HUDEP-2 (cell line): Measurements from ENCODE around the gene RCAN3.
A peak's percentile ranks its signal among the peaks of the same experiment; 100 is the strongest.
"Not testable (repeated sequence)": the region's sequence is repeated elsewhere in the genome, so short reads cannot be mapped to it uniquely, and the experiment has no call there.

Experiments used
- DNase-seq, 76 experiments: peaks; one replicate each; lab custom pipeline; 2025; ENCODE audit not compliant: unreplicated experiment in 76 of 76; lab: John Stamatoyannopoulos, UW

The RCAN3 gene

DNA sequence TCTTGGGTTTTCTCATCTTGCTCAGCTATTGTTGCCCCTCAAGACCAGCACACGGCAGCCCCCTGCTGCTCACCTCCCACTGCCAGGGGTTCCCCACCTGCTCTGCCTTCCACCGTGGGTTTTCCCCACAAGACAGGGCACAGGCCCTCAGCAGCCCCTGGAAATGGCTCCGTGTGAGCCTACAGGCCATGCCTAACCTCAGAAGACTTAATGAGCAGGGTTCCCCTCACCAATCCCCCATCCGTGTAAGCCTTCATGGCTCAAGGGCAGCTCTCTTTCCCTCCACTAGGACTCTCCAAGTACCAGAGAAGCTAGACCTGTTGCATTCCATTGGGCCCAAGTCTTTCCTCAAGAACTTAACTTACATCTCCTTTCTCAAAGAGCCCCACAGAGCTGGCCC lies 18.4 kb upstream of the RCAN3 start:
- no peak for DNase-seq

DNA sequence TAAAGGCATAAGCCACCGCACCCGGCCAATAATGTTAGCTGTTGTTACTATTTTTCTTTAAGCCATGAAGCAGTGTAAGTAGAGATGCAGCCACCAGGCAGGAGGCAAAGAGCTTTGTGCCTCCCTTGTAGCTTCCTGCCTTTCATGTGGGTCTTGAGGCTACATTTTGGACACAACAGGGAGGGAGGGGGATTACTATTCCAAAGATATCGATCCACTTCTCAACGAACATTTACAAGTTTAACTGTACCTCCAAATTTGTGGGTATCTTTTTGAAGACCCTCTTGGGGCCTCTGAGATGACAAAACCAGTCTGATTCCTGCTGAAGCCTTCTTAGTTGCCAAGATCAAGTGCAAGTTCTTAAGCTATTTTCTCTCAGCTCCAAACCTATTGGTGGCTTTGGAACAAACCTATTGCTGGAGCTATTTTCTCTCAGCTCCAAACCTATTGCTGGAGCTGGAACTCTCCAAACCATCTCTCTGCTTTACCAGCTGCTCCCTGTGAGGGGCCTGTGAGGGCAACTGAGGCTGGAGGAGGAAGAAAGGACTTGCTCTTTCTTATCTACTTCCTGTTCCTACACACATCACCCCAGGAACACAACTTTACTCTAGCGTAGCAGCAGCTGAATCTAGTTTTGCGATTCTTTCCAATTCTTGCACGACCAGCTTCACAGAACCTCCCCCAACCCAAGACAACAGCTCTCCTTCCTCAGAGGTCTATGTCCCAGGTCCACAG lies 16.1 kb upstream of the RCAN3 start:
- no peak for DNase-seq

DNA sequence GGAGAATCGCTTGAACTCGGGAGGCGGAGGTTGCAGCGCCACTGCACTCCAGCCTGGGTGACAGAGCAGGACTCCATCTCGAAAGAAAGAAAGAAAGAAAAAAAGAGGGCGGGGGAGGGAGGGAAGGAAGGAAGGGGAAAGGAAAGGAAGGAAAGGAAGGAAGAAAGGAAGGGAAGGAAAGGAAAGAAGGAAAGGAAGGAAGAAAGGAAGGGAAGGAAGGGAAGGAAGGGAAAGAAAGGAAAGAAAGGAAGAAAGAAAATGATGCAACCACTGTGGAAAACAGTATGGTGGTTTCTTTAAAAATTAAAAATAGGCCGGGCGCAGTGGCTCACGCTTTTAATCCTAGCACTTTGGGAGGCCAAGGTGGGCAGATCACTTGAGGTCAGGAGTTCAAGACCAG lies 15.2 kb upstream of the RCAN3 start:
- no peak for DNase-seq

DNA sequence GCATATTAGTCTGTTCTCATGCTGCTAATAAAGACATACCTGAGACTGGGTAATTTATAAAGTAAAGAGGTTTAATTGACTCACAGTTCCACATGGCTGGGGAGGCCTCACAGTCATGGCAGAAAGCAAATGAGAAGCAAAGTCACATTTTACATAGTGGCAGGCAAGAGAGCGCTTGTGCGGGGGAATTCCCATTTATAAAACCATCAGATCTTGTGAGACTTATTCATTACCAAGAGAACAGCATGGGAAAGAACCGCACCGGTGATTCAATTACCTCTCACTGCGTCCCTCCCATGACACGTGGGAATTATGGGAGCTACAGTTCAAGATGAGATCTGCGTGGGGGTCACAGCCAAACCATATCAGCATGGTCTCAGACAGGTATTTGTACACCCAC lies 14.5 kb upstream of the RCAN3 start:
- DNase-seq: not testable (repeated sequence)

DNA sequence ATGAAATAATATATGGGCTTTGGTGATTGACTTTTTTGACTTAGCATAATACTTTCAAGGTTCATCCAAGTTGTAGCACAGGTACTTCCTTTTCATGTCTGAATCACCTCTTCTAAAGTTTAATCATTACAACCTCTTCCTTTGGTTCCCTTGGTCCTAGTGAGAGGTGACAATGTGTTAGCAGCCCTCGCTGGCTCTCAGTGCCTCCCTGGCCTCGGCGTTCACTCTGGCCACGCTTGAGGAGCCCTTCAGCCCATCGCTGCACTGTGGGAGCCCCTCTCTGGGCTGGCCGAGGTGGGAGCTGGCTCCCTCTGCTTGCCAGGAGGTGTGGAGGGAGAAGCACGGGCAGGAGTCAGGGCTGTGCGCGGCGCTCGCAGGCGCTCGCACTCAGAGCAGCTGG lies 13.0 kb upstream of the RCAN3 start:
- no peak for DNase-seq

DNA sequence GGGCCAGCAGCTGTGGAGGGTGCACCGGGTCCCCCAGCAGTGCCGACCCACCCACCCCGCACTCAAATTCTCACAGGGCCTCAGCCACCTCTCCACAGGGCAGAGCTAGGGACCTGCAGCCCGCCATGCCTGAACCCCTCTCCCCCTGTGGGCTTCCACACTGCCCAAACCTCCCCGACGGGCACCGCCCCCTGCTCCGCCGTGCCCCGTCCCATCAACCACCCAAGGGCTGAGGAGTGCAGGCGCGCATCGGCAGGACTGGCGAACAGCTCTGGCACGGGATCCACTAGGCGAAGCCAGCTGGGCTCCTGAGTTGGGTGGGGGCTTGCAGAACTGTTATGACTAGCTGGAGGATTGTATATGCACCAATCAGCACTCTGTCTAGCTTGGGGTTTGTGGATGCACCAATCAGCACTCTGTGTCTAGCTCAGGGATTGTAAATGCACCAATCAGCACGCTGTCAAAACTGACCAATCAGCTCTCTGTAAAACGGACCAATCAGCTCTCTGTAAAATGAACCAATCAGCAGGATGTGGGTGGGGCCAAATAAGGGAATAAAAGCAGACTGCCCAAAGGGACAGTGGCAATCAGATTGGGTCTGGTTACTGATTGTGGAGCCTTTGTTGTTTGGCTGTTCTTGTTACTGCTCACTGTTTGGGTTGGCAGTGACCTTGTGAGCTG lies 12.4 kb upstream of the RCAN3 start:
- no peak for DNase-seq

DNA sequence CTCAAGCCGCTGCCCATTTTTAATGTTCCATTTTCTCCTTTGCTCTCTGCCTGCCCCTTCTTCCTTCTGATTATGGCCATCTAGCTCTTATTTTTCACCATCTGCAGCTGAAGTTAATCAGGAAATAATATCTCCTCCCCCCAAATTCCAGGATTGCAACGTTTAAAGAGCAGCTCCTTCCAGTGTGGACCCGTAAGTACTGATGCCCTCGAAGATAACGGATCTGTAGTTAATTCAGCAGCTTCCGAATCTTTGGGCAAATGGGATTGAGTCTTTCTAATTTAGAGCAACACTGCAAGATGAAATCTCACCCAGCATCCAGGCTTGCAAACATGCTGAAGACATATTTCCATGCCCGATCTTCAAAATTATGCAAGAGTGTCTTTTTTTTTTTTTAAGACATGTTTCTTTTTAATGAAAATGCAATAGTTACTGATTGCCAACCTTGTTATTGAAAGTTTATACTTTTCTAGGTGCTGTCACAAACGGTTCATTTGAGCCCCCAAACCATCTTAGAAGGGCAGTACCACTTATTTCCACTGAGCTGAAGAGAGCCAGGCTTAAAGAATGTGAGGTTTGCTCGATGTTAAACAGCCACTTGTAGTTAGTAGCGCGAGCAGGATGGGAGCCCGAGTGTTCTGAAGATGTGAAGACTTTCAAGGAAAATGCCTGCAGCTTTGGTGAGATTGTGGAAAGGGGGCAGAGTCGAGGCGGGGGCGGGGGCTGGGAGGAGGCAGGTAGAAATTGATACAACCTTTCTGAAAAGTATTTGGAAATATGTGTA lies 10.9 kb upstream of the RCAN3 start:
- no peak for DNase-seq

DNA sequence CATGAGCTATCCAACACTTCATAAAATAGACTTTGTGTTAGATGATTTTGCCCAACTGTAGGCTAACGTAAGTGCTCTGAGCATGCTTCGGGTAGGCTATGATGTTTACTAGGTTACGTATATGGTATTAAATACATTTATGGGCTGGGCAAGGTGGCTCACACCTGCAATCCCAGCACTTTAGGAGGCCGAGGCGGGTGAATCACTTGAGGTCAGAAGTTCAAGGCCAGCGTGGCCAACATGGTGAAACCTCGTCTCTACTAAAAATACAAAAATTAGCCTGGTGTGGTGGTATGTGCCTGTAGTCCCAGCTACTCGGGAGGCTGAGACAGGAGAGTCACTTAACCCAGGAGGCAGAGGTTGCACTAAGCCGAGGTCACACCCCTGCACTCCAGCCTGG lies 9.7 kb upstream of the RCAN3 start:
- not testable (repeated sequence) for DNase-seq

DNA sequence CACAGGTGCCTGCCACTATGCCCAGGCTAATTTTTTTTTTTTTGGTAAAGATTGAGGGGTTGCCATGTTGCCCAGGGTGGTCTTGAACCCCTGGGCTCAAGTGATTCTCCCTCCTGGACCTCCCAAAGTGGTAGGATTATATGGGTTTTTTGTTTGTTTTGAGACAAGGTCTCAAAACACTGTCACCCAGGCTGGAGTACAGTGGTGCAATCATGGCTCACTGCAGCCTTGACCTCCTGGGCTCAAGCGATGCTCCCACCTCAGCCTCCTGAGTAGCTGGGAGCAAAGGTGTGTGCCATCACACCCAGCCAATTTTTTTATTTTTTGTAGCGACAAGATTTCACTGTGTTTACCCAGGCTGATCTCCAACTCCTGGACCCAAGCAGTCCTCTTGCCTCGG lies 8.9 kb upstream of the RCAN3 start:
- DNase-seq: no peak

DNA sequence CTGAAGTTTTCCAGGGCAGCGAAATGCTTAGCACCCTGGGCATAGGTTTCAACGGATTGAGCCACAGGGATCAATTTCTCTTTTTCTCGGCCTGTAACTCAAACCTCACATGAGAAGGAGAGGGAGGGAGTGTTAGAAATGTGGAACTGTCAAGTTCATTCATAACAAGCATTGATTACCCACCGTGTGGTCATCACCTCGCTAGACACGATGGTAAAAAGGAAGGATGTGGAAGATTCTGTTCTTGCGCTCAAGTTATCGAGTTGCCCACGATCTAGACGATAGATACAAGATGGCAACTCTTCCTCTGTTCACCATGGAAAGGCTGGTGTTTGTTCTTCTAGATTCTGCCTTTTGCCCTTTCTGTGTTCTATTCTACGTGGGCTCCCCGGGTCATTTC lies 4.0 kb upstream of the RCAN3 start:
- no peak for DNase-seq

DNA sequence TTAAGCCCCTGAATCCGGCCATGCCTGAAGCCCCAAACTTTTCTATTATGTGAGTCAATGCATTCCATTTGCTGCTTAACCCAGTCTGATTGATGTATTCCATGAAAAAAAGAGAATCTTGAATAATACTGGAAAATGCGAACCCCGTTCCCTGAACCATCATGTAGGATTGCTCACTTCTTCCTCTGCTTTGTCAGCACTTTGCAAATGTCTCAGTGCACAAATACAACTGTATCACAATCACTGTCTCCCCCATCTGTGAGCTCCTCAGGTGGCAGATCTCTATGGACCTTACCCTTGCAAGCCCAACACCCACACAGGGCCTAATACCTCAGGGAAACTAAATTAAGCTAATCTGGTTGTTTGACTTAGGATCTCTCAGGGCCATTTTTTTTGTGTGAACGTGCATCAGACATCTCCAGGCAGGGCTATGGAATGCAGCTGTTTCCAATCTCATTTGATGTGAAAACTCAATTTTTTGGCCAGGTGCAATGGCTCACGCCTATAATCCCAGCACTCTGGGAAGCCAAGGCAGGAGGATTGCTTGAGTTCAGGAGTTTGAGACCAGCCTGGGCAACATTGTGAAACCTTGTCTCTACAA lies 2.1 kb upstream of the RCAN3 start:
- DNase-seq: no peak

DNA sequence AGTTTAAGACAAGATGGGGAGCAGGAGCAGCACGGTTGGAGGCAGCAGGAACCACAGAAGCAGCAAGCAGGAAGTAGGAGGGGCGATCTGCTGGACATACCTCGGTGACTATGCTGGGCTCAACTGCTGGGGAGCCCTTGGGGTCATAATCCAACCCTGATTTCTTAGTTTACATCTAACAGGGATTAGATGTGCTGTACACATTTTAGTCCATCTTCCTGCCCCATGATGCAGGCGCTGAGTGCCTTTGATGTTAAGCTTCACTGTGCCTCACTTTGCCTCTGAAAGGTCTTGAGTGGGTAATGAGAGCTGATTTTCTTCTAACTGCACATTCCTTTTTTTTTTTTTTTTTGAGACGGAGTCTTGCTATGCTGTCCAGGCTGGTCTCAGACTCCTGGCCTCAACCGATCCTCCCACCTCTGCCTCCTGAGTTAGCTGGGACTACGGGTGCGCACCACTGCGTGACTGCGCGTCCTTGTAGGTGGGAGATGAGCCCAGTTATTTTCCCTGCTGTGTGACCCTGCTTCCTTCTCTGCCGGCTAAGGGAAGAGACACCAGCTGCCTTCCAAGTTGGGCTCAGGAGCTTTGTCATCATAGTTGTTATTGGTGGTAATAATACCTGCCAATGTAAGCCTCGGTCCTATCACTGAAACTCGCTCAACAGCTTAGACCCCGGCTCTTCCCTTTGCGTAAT lies 1.1 kb upstream of the RCAN3 start:
- peak in 1 of 76 experiments; percentile 3 for DNase-seq

DNA sequence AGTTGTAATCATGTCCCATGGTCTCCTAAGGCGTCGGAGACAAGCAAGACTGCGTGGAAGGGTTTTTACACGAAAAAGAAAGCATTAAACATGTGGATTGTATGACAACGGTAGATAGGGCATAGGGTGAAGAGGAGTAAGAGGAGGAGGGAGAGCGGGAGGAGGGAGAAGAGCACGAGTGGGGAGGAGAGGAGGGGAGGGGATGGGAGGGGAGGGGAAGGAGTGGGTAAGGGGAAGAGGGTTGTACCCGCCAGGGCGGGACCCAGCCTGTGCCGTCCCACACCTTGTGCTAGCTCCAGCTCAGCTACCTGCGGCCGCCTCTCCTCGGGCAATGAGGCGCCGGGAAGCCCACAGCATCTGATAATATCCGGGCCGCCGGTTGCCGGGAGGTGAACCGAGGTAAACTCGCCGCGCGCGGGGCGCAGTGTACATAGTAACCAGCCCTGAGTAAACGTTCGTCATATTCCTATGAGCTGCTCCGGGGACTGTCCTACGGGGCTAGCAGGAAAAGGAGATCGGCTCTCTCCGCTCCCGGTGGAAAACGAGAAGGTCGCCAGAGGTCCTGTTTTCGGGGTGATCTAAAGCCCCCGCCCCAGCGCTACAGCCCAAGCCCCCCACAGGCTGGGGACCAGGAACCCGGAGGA lies 449 bp upstream of the RCAN3 start:
- DNase-seq: peak in 15 of 76 experiments; percentile 1 to 44 (median 25)

DNA sequence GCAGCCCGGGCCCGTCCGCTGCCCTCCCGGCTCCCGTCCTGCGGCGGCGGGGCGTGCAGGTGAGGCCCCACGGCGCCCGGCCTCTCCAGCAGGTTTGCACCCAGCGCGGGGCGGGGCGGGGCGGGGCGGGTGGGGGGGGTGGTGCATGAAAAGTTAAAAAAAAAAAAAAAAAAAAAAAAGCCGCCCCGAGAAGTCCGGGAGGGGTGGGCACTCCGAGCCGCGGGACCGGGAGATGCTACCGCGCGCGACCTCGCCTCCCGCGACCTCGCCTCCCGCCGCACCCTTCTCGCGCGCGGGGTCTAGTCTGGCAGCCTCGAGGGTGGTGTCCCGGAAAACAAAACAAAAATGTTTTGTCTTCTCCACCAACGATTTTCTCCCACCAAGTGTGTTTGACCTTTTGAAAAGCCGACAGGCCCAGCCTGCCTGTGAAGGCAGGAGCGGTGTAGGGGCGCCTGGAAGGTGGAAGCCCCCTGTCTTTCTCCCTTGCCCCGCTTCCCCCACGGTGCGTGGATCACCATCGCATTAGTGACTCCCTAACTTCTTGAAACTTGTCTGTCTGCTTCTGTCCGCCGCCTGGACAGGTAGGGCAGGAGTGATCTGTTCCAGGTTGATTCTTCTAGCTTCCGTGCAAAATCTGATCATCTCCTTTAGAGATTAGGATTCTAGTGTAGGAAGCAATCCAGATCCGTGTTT lies 569 bp downstream of the RCAN3 start:
- no peak for DNase-seq

DNA sequence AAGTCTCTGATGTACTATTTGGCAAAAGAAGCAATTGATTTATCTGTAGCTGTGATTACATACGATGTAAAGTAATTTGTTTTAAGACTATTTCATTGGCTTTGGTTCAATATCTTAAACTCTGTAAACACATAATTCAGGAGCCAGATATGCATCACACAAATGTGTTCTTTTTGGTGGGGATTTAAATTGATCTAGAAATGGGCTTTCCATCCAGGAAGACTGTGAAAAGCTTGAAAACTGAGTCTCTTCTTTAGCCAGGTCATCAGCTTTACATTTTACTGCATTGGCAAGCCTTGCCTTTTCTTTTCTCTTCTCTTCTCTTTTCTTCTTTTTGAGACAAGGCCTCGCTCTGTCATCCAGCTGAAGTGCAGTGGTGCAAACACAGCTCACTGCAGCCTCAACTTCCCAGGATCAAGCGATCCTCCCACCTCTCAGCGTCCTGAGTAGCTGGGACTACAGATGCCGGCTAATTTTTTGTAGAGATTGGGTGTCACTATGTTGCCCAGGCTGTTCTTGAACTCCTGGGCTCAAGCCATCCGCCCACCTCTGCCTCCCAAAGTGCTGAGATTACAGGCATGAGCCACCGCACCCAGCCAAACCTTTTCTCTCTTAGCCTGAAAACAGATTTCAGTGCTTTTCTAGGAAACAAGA lies 1.4 kb downstream of the RCAN3 start:
- no peak for DNase-seq

DNA sequence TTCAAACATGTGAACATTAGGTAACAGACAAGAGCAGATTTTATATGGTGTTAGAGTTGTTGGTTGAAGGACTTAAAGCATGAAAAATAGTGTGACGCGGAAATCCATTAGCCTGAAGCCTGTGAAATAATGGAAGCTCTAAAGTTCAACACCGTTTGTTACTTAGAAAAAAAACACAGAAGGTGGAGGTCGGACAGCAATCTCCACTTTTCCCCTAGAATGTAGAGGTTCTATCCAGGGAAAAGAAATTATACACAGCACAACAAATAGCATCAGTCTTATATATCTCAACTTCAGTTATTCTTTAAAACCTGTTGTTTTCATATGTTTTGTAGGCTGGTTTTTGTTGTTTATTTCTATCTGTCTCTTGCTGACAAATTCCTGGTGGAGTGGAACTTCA lies 1.9 kb downstream of the RCAN3 start:
- DNase-seq: no peak

DNA sequence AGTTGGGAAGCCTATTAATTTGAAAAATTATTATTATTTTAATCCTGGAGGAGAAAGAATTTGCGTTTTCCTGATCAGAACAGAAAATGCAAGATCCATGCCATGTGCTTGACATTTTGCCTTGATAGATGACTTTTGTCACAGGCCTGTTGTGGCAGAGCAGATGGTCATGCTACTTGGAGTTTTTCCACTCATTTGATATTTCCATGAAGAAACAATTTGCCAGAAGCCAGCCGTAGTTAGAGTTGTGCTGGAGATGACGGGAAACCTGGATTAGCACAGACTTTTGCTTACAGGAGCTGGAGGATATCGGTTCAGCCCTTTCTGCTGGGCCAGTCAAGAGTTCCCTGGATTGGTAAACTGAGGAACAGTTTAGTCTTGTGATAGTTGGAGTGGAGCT lies 3.2 kb downstream of the RCAN3 start:
- no peak for DNase-seq

DNA sequence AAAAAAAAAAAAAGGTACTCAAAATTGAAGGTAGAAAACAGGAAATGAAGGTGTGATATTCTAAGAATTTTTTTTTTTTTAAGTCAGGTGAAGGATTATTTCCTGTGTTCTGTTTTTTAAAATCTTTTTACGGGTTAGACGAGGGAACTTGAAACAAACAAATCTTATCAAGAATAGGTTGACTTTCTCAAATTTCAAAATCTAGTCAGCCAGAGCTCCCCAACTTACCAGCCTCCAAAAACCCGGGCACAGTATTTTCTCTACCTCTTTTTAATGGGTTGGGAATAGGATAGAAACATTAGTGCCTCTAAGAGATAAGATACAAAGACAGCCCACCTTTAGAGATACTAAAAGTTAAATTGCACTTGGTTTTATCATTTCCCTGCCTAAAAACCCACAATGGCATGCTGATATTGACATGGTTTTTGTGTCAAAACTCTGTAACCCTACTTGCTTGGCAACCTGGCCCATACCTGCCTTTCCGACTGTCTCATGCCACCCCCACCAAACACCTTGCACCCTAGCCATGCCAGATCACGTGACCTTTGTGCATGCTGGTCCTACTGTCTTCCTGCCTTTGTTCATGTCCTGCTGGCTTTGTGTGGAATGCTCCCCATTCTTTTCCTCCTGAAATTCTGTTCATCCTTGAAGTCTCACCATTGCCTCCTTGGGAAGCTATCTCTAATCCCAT lies 4.2 kb downstream of the RCAN3 start:
- no peak for DNase-seq

DNA sequence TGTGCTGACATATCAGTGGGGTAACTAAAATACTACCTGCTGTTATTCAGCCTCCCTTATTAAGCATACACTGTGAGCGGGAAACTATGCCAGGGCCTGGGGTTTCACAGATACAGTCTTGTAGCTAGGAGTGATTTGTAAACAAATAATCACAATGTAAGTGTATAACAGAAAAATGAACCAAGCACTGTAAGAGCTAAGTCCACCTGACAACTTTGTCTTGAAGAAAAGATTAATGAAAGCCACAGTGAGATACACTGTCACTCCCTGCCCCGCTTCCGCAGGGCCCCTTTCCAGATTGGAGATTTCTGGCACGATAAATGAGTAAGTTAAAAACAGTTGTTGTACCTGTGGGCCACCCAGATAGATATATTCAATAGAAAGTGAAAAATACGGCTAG lies 4.8 kb downstream of the RCAN3 start:
- no peak for DNase-seq
